ENCODE measurements around the gene CTNNA3. TPM values are rescaled to one million over a fixed set of nuclear protein-coding genes. Genes with fewer than 3 reads are reported as not detected.

CTNNA3 gene
- total RNA-seq, 4 donors from 2014 or later: 0.04 to 0.19 (median 0.11) TPM

DNA sequence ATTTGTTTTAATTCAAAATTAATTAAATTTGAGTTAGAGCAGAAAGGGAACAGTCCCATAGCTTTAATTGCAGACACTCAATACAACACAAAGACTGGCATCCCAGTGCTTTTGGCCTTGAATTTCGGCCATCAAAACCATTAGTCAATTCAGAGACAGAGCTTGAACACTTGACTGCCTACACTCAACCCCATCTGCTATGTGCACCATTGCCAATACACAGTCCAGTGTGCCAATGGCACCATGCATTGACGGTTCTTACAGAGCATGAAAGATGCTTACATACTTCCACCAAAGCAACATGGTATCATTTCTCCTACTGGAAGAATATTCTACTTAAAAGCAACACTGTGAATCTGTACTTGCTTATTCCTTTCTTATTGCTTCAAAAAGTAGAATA, 813.7 kb downstream of the CTNNA3 start:
- no peak overlapping the region for H3K4me3 ChIP-seq (ENCODE audit: low read depth, poor library complexity, severe bottlenecking)
- TF ChIP-seq CTCF (IDR thresholded peaks at IDR 0.05) (no peak), POLR2A (IDR thresholded peaks at IDR 0.05) (no peak)
- WGBS, 2 donors: 74 to 78% methylated on average over 2 of the region's 2 CpGs
- DNase-seq (ENCODE audit: low spot score in 2 of 2): no peak
- intact Hi-C loops (cut with DNase I; ENCODE audit: low total_unique reads): no loop called here

GRCh38 chr10:66881814-66882213, 814.2 kb downstream of the CTNNA3 start:
- intact Hi-C loops (cut with DNase I; ENCODE audit: low total_unique reads): no loop called here
- no peak for DNase-seq (ENCODE audit: low spot score in 2 of 2)
- no peak for TF ChIP-seq CTCF (IDR thresholded peaks at IDR 0.05)
- no peak for TF ChIP-seq POLR2A (IDR thresholded peaks at IDR 0.05)
- 83 to 87% methylated on average over 3 of the region's 3 CpGs for WGBS, 2 donors
- H3K4me3 ChIP-seq (ENCODE audit: low read depth, poor library complexity, severe bottlenecking): no peak overlapping the region

- WGBS, 2 donors: 83 to 93% methylated on average over 2 of the region's 2 CpGs
- TF ChIP-seq CTCF (IDR thresholded peaks at IDR 0.05) (no peak), POLR2A (IDR thresholded peaks at IDR 0.05) (no peak)
- H3K4me3 ChIP-seq (ENCODE audit: low read depth, poor library complexity, severe bottlenecking): no peak overlapping the region
- DNase-seq (ENCODE audit: low spot score in 2 of 2): no peak
- intact Hi-C loops (cut with DNase I; ENCODE audit: low total_unique reads): no loop called here
These were observed 815.2 kb downstream of the CTNNA3 start for GRCh38 chr10:66880826-66881225.

DNA sequence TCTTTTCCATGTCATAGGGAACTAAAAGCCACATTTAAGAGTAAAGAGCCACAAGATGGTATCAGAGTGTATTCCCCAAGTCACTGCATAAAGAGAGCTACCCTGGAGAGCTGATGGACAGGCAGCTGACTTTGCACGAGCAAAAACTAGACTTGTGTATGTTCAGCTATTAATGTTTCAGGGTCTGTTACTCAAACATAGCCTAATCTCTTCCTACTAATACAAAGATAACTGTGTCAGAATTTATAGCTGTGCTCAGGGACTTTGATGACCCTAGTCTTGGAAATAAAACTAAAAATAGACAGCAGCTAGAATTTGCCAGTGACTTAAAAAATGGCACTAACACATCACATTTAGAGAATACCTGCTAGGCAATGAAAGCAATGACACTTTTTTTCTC, 815.7 kb downstream of the CTNNA3 start:
- no peak for DNase-seq (ENCODE audit: low spot score in 2 of 2)
- WGBS, 2 donors: 84 to 85% methylated on average over 1 of the region's 1 CpG
- TF ChIP-seq POLR2A (IDR thresholded peaks at IDR 0.05) (no peak), CTCF (IDR thresholded peaks at IDR 0.05) (no peak)
- no peak overlapping the region for H3K4me3 ChIP-seq (ENCODE audit: low read depth, poor library complexity, severe bottlenecking)
- intact Hi-C loops (cut with DNase I; ENCODE audit: low total_unique reads): no loop called here

DNA sequence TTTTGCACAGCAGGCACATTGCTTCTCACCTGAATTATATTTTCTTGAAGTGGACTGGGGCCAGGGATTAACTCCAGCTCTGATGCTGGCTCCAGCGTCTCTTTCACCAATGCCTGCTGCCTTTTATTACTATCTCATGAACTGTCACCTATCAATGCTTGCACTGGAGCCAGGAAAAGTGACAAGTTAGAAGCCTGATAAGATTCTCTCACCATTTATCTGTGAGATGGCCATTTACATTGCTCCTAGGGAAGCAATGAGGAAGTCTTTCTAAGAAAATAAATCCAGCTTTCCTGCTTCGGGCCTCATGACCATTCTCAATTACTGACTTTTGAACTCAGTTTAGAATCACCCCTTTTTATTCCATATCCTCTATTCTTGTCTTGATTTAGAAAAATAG, 818.6 kb downstream of the CTNNA3 start:
- intact Hi-C loops (cut with DNase I; ENCODE audit: low total_unique reads): no loop called here
- no peak for DNase-seq (ENCODE audit: low spot score in 2 of 2)
- TF ChIP-seq CTCF (IDR thresholded peaks at IDR 0.05) (no peak), POLR2A (IDR thresholded peaks at IDR 0.05) (no peak)
- H3K4me3 ChIP-seq (ENCODE audit: low read depth, poor library complexity, severe bottlenecking): no peak overlapping the region
- 75% methylated on average over 2 of the region's 2 CpGs for WGBS, 2 donors

- intact Hi-C loops (cut with DNase I; ENCODE audit: low total_unique reads): no loop called here
- H3K4me3 ChIP-seq (ENCODE audit: low read depth, poor library complexity, severe bottlenecking): no peak overlapping the region
- TF ChIP-seq CTCF (IDR thresholded peaks at IDR 0.05): no peak
- TF ChIP-seq POLR2A (IDR thresholded peaks at IDR 0.05): no peak
- DNase-seq (ENCODE audit: low spot score in 2 of 2): no peak
These were observed 826.4 kb downstream of the CTNNA3 start for GRCh38 chr10:66869635-66870034.

Data from lower leg skin (tissue), 4 donors.